Skeletal muscle cell (primary cell): ENCODE data around the gene PYCR2.
A peak's percentile ranks its signal among the peaks of the same experiment; 100 is the strongest.
"Not testable (repeated sequence)": the region's sequence is repeated elsewhere in the genome, so short reads cannot be mapped to it uniquely, and the experiment has no call there.

Source experiments
- DNase-seq: peaks from one replicate; pipeline ENCODE4 v3.0.0-alpha.2; 2010; ENCODE audit warnings: low read depth
- H3K4me3 ChIP-seq: 2 replicates; pipeline ENCODE4 v1.5.1; 2011; ENCODE audit warnings: low read depth, mild to moderate bottlenecking, control low read depth, low read length, moderate library complexity

Gene PYCR2

GRCh38 chr1:225923692-225924555 lies at the start of gene PYCR2:
Gene PYCR2 (minus strand): TSS chr1:225924250. CDS start chr1:225924110, 140 bp downstream.
- DNase-seq, result peak; percentile 93
- peak within 1 kb of the TSS; percentile 93 for H3K4me3 ChIP-seq

- H3K4me3 ChIP-seq, result no peak overlapping the region
- DNase-seq, result no peak
These were observed 49.1 kb upstream of the PYCR2 start for GRCh38 chr1:225973158-225973557.

- no peak for DNase-seq
- no peak overlapping the region for H3K4me3 ChIP-seq
These were observed 48.5 kb upstream of the PYCR2 start for GRCh38 chr1:225972344-225973152.

- H3K4me3 ChIP-seq, DNase-seq: not testable (repeated sequence)
These were observed 46.6 kb upstream of the PYCR2 start for GRCh38 chr1:225970592-225971157.

- not testable (repeated sequence) for H3K4me3 ChIP-seq, DNase-seq
These were observed 45.7 kb upstream of the PYCR2 start for GRCh38 chr1:225969751-225970150.

GRCh38 chr1:225965231-225965630 lies 41.2 kb upstream of the PYCR2 start:
- no peak overlapping the region for H3K4me3 ChIP-seq
- no peak for DNase-seq

GRCh38 chr1:225963735-225964530 lies 39.9 kb upstream of the PYCR2 start:
- no peak overlapping the region for H3K4me3 ChIP-seq
- DNase-seq, result no peak

- H3K4me3 ChIP-seq, result no peak overlapping the region
- DNase-seq, result no peak
These were observed 38.5 kb upstream of the PYCR2 start for GRCh38 chr1:225962440-225962975.

- no peak for DNase-seq
- no peak overlapping the region for H3K4me3 ChIP-seq
These were observed 37.8 kb upstream of the PYCR2 start for GRCh38 chr1:225961659-225962439.

- DNase-seq, result no peak
These were observed 34.0 kb upstream of the PYCR2 start for GRCh38 chr1:225958041-225958440.

GRCh38 chr1:225954753-225955152 lies 30.7 kb upstream of the PYCR2 start:
- no peak overlapping the region for H3K4me3 ChIP-seq
- no peak for DNase-seq

More at GRCh38 chr1:225958041-225958440, 34.0 kb upstream of the PYCR2 start:
- no peak overlapping the region for H3K4me3 ChIP-seq

- no peak for DNase-seq
- H3K4me3 ChIP-seq, result no peak overlapping the region
These were observed 29.3 kb upstream of the PYCR2 start for GRCh38 chr1:225953315-225953714.

GRCh38 chr1:225950905-225951497 lies 27.0 kb upstream of the PYCR2 start:
- no peak overlapping the region for H3K4me3 ChIP-seq
- DNase-seq, result no peak

- DNase-seq, result no peak
- no peak overlapping the region for H3K4me3 ChIP-seq
These were observed 25.0 kb upstream of the PYCR2 start for GRCh38 chr1:225949041-225949440.

GRCh38 chr1:225946803-225947202 lies 22.8 kb upstream of the PYCR2 start:
- H3K4me3 ChIP-seq, result no peak overlapping the region
- DNase-seq, result no peak

- DNase-seq, result no peak
- no peak overlapping the region for H3K4me3 ChIP-seq
These were observed 22.1 kb upstream of the PYCR2 start for GRCh38 chr1:225946082-225946620.

GRCh38 chr1:225945564-225945963 lies 21.5 kb upstream of the PYCR2 start:
- DNase-seq, result no peak
- no peak overlapping the region for H3K4me3 ChIP-seq

- no peak overlapping the region for H3K4me3 ChIP-seq
- no peak for DNase-seq
These were observed 20.9 kb upstream of the PYCR2 start for GRCh38 chr1:225944951-225945350.
